Measurements from ENCODE around the gene GNB3.

- TF ChIP-seq, protein P1, sequence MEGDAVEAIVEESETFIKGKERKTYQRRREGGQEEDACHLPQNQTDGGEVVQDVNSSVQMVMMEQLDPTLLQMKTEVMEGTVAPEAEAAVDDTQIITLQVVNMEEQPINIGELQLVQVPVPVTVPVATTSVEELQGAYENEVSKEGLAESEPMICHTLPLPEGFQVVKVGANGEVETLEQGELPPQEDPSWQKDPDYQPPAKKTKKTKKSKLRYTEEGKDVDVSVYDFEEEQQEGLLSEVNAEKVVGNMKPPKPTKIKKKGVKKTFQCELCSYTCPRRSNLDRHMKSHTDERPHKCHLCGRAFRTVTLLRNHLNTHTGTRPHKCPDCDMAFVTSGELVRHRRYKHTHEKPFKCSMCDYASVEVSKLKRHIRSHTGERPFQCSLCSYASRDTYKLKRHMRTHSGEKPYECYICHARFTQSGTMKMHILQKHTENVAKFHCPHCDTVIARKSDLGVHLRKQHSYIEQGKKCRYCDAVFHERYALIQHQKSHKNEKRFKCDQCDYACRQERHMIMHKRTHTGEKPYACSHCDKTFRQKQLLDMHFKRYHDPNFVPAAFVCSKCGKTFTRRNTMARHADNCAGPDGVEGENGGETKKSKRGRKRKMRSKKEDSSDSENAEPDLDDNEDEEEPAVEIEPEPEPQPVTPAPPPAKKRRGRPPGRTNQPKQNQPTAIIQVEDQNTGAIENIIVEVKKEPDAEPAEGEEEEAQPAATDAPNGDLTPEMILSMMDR (IDR thresholded peaks at IDR 0.05): no peak
- no peak for TF ChIP-seq ZFX (IDR thresholded peaks at IDR 0.05; ENCODE audit: borderline replicate concordance)
Measured at GRCh38 chr12:6866920-6867412, 26.2 kb downstream of the GNB3 start.
